GM19463 (cell line): ENCODE results near the gene CWC15.
"Not testable (repeated sequence)": the region's sequence is repeated elsewhere in the genome, so short reads cannot be mapped to it uniquely, and the experiment has no call there.

ENCODE experiments used
- ATAC-seq: cut with Tn5 transposase; IDR thresholded peaks from one replicate; pipeline ENCODE4 v1.9.1; 2021; ENCODE audit warnings: mild to moderate bottlenecking, moderate library complexity; ENCODE audit not compliant: unreplicated experiment

The CWC15 gene

GRCh38 chr11:94956963-94957362 lies 16.4 kb downstream of the CWC15 start:
- ATAC-seq, result no peak

DNA sequence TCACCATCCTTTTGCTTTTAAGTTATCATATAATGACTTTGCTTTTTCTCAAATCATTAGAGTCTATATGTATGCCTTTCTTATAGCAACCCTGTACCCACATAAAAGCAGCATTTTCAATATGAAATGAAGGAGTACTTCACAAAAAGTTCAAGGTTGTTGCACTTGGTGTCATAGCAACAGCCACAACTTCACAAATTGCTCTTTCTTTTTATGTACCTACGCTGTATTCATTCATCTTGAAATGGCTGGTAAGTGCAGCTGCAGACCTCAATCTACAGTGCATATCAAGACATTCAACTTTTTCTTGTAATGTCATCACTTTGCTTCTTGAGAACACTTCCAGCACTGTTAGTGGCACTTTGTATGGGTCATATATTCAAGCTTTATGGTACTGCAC lies 18.6 kb downstream of the CWC15 start:
- no peak for ATAC-seq

DNA sequence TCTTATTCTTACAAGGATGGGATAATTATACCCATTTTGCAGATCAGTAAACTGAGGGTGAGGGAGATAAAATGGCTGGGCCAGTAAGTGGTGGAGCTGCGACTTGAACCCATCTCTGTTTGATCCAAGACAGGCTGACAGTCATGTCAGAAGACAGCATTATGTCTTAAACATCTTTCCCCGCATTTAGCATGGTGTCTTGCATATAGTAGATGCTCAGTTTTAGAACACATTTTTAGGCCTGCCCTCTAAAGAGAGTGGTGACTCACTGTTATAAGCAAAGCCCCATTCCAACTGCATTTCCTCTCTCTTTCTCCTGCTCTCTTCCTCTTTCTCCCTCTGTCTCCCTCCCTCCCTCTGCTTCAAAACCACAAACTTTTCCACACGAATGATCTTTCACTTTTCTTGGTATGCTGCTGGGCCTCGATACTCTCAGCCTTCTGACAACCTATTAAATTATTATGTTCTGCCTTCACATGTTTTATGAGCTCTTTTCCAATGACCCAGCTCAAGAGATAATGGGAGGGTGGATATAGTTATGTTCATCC lies 25.2 kb downstream of the CWC15 start:
- no peak for ATAC-seq

- ATAC-seq, result peak; percentile 87
These were observed 26.5 kb downstream of the CWC15 start for GRCh38 chr11:94946812-94947211.

- ATAC-seq, result no peak
These were observed 32.2 kb downstream of the CWC15 start for GRCh38 chr11:94941131-94941530.

GRCh38 chr11:94939346-94939745 lies 34.0 kb downstream of the CWC15 start:
- ATAC-seq, result no peak

DNA sequence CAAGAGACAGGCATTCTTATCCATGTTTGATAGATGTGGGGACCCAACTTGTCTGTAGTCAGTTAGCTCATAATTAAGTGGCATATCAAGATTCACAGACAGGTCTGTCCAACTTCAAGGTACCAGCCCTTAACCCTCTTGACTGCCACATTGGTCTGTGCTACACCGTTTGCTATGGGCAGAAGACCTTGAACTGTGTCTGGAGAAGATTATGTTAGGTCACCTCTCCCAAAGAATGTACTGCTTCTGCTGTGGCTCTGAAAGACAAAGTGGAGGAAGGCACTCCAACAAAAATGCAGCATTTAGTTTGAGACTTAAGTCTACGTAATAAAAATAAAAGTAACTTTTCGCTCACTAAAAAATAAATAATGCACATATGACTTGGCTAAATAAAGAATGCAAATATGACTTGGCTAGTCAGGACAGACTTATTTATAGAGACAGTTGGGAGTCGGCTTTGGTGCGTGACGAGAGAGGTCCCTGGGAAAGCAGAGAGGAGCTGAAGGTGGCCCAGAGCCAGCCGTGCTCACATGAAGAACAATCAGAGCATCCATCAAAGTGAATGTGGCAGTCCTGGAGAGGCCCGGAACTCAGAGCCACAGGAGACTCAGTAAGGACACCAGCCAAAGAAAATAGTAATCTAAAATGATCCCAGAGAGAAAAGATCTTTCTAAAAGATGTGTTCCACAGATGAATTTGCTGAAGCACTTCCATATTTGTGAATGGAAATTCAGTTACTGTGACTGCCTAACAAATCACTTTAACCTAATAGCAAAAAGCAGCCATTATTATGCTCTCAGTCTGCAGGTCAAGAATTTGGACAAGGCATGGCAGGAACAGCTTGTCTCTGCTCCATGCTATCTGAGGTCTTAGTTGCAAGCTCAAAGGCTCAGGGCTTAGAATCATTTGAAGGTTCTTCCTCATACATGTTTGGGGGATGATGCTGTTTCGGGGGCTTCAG lies 35.0 kb downstream of the CWC15 start:
- no peak for ATAC-seq

DNA sequence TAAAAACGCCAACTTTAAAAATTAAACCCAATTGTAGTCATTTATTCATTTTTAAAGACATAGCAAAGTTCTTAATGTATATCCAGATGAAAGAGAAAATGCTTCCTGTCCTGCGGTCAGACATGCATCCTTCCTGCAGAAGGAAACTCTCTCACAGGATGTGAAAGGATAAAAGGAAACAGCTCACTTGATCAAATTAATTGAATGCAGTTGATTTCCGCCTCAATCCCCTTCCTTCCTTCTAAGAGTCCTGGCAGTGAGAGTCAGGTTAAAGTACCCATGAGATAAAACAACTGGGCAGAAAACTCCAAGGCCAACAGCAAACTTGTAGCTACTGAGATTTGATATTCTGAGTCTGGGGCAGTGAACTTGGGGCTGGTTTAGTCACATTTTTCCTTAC lies 38.5 kb downstream of the CWC15 start:
- no peak for ATAC-seq

- no peak for ATAC-seq
These were observed 39.0 kb downstream of the CWC15 start for GRCh38 chr11:94934362-94934761.

DNA sequence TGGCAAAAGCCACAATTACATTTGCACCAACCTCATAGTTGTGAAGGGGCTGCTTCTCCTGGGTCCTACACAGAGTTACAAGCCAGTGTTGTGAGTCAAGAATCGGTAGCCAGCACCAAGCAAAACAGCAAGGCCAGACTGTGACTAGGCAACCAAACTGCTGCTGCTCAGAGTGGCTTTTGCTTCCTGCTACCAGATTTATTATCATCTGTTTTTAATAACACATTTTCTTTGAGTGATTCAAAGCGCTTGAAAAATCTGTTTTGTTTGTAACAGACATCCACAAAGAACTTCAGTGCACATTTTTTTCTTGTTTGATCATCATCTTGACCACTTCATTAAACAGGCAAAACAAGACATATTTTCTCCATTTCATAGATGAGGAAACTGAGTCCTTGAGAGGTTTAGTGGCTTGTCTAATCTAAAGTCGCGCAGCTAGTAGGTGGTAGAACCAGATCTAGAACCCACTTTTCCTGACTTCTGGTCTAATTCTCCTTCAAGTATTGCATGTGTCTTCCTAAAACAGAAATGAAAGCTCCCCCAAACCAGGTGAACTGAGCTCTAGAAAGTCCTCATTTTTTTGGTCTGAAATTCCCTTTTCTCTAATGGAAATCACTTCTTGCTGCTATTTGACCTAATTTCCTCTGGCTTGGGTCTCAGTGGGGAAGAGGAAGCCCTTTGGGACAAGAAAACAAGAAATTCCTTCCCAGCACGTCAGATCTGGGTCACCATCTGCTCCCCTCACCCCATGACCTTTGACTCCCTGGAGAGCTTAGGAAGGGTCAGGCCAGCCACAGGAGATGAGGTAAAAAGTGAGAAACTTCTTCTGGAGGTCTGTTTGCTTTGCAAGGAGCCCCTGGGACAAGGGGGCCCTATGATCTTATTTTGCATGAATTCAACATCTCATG lies 39.9 kb downstream of the CWC15 start:
- ATAC-seq, result no peak

GRCh38 chr11:94932503-94932902 lies 40.9 kb downstream of the CWC15 start:
- ATAC-seq, result no peak

- not testable (repeated sequence) for ATAC-seq
These were observed 41.3 kb downstream of the CWC15 start for GRCh38 chr11:94932072-94932471.

GRCh38 chr11:94928117-94928990 lies 45.0 kb downstream of the CWC15 start:
- ATAC-seq, result no peak

- ATAC-seq, result no peak
These were observed 46.6 kb downstream of the CWC15 start for GRCh38 chr11:94926698-94927237.

- no peak for ATAC-seq
These were observed 47.1 kb downstream of the CWC15 start for GRCh38 chr11:94926271-94926625.

DNA sequence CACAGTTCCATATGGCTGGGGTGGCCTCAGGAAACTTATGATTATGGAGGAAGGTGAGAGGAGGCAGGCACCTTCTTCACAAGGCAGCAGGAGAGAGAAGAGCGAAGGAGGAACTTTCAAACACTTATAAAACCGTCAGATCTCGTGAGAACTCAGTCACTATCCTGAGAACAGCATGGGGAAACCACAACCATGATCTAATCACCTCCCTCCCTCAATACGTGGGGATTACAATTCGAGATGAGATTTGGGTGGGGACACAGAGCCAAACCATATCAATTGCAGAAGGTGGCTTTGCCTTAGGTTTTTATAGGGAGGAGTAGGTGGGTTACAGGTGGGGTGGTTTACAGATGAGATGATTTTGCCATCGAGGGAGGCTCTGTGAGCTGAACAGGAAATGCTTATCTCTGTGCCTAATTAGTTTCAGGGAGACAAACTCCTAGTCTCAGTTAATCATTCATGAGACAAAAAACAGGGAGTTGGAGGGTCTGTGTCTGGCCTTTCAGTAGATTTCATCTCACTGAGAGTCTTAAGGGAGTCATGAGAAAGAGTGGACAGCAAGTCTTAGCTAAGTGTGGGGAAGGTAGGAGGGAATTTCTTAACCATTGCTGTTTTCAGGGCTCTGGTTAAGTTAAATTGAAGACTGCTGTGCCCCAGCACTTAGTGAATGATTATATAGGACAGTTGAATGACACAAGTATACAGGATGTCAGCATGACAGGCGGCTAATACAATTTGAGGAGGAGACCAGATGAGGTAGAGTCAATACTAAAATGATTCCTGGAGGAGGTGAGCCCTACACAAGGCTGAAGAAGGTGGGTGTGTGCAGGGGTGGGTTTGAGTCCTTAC lies 47.7 kb downstream of the CWC15 start:
- ATAC-seq, result peak; percentile 73

DNA sequence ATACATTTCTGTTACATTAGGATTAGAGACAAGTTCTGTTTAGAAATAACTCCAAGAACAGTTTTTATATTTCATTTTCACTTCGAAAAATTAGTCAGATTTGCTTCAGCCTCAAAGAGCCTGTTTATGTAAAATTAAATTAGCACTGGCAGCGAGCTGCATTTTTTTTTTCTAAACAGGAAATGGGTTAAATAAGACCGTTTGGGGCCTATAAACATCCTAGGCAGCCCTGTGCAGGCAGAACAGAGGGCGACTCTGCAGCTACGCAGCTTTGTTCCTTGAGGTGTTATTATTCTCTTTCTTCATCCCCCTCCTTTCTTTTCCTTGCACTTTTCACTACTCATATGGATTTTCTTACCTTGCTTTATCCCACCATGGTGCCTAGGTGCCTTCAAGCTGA lies 48.7 kb downstream of the CWC15 start:
- no peak for ATAC-seq

DNA sequence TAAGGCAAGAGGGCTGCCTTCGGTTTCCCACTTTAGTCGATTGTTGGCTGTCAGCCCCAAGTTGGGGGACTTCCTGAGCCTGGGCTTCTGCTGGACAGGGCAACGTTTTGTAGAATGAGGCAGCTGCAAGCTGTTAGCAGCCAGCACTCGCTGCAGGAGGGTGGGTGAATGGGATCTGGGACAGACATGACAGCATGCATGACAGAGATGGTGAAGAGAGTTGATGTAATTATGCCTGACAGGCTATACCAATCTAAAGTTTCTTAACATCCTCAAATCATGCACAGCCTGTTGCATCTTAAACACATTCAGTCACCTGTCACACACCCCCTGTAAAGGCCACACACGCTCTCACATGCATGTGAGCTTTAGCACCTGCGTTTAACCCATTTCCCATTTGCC lies 49.2 kb downstream of the CWC15 start:
- no peak for ATAC-seq

- no peak for ATAC-seq
These were observed 50.4 kb downstream of the CWC15 start for GRCh38 chr11:94923004-94923334.
